HG02798 (cell line): ENCODE measurements around the gene RPS6KC1.
"Not testable (repeated sequence)": the region's sequence is repeated elsewhere in the genome, so short reads cannot be mapped to it uniquely, and the experiment has no call there.

ENCODE experiments used
- ATAC-seq: cut with Tn5 transposase; IDR thresholded peaks from one replicate; pipeline ENCODE4 v1.9.1; 2021; ENCODE audit warnings: mild to moderate bottlenecking; ENCODE audit not compliant: unreplicated experiment, poor library complexity

Gene RPS6KC1

GRCh38 chr1:213054733-213055591, 3.9 kb downstream of the RPS6KC1 start:
- no peak for ATAC-seq

GRCh38 chr1:213055767-213056166, 4.7 kb downstream of the RPS6KC1 start:
- ATAC-seq, result no peak

DNA sequence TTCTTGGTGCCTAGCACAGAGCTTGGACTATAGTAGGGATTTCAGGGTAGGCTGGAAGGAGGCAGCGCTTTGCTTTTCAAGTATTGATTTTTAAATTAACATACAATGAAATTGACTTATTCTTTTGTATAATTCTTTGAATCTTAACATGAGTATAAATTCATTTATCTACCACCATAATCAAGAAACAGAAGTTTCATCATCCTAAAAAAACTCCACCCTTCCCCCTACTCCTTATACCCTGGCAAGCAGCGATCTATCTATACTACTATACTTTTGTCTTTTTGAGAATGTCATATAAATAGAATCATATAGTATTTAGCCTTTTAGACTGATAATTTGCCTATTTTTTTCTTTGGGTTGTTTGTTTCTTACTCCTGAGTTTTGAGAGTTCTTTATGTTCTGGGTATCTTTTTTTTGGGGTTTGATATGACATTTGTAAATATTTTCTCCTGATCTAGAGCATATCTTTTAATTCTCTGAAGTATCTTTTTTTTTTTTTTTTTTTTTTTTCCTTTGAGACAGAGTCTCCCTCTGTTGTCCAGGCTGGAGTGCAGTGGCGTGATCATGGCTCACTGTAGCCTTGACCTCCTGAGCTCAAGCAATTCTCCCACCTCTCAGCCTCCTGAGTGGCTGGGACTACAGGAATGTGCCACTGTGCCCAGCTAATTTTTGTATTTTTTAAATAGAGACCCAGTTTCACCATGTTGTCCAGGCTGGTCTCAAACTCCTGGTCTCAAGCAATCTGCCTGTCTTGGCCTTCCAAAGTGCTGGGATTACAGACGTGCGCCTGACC, 6.4 kb downstream of the RPS6KC1 start:
- ATAC-seq, result no peak

- no peak for ATAC-seq
Observed at GRCh38 chr1:213060836-213061235, 9.8 kb downstream of the RPS6KC1 start.

DNA sequence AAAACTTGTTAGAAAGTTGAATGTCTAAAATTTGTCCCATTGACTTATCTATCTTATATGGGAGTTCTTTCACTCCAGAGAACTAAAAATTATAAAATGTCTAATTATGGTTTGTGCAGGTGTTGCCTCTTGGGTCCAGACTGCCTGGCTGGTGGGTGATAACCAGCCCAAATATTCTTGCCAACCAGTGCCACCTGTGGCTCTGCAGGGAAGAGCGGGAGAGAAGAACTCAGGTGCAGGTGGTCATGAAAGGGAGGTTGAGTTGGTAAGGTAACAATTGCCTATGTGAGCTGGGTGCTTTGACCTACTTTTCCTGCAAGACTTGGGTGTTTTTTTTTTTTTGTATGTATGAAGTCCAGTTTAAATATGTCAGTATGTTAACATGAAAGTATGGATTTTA, 10.2 kb downstream of the RPS6KC1 start:
- ATAC-seq, result no peak

GRCh38 chr1:213065800-213066199, 14.8 kb downstream of the RPS6KC1 start:
- no peak for ATAC-seq

DNA sequence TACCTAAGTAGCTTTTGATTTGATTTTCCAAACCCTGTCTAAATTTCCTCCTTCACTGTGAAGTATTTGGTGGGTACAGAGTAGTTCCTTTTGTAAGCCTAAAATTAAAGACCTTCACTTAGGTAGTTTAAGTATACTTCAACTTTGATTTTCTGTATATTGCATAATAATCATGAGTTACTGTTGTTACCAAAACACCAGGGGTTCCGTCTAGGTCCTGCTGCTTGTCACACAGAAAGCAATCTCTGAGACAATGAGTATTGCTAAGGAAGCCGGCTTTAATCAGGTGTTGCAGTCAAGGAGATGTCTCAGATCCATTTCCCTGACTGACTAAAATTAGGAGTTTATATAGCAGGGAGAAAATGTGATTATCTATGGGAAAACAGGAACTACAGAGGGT, 15.3 kb downstream of the RPS6KC1 start:
- no peak for ATAC-seq

DNA sequence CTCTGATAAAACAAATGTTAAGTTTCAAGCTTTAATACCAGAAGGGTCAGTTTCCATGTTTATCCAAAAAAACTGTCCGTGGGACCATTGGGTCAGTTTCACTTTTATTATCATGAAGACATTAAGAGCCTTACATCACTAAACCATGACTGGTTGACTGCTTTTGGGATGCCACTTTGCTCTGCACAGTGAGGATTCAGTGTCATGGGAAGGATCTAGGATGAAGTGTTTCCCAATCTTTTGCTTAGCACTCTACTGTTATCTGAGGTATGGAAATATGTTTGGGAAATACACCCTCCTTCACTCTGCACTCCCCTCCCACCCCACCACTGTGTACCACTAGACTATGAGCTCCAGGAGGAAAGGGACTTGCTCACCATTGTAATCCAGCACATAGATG, 16.3 kb downstream of the RPS6KC1 start:
- no peak for ATAC-seq

DNA sequence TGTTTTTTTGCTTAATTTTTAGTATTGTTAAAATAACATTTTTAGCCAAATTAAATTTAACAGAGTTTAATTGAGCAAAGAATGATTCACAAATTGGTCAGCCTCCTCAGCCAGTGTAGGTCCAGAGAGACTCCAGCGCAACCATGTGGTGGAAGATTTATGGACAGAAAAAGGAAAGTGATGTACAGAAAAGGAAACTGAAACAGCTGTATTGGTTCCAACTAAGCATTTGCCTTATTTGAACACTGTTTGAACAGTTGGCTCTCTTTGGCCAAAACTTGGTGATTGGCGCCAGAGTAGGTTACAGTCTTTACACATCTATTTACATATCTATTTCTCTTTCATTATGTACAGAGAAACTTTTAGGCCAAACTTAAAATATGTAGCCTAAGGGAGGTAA, 19.4 kb downstream of the RPS6KC1 start:
- ATAC-seq, result peak; percentile 93

DNA sequence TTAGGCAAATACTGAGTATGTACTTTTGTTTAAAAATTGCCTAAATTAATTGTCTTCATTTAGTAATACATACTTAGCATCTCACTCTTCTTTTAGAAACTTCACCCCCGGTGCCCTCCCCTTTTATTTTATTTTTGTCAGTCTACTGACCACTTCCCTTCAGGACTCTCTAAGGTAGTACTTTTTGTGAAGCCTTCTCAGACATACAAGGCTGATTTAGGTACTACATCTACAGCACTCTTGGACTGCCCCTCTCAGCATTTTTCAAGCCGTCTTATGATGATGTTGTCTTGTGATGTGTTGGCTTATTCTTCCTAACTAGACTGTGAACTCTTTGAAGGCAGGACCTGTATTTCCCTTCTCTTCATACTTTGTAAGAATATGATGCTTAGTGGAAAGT, 24.7 kb downstream of the RPS6KC1 start:
- ATAC-seq, result no peak

DNA sequence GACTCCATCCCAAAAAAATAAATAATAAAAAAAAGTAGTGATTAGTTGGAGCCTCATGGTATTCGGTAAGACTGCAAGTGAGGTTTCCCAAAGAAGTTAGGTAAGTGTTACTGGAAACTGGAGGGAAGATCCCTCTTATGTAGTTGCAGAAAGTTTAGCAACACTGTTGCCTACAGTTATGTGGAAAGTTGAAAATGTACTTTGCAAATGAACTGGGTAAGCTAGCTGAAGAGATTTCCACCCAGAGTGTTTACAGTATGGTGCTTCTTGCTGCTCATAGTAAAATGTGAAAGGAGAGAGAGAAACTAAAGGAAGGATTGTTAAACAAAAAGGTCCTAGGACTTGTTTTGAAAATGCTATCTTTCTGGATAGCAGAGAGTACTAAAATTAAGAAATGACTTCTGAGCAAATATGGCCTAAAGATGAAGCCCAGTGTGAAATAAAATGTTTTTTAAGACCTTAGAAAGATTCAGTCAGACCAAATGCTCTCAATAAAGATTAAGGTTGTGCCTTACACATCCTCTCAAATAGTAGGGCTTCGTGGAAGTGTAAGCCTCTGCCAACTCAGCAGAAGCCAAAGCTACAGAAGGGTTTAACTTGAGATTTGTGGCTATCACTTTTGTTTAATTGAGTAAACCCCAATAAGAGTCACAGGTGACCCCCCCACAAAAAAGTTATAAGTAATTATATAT, 31.5 kb downstream of the RPS6KC1 start:
- no peak for ATAC-seq

GRCh38 chr1:213083112-213083445, 32.0 kb downstream of the RPS6KC1 start:
- ATAC-seq, result no peak

DNA sequence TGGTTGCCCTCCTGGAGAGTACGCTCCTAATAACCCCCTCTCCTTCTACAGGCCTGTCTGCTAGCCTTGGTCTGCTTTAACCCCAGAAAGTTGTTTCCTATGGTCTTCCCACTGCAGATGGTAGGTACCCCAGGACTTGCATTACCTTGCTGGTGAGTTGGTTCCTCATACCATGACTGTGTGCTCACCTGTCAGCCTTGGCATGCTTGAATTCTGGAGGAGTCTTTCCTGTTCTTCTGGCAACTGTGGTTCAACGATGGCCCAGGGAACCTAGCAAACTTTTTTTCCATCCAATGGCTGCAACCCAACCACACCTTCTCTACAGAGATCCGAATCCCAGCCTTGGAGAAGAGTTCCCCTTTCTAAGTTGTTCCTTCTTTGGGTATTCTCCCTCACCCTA, 36.9 kb downstream of the RPS6KC1 start:
- no peak for ATAC-seq

DNA sequence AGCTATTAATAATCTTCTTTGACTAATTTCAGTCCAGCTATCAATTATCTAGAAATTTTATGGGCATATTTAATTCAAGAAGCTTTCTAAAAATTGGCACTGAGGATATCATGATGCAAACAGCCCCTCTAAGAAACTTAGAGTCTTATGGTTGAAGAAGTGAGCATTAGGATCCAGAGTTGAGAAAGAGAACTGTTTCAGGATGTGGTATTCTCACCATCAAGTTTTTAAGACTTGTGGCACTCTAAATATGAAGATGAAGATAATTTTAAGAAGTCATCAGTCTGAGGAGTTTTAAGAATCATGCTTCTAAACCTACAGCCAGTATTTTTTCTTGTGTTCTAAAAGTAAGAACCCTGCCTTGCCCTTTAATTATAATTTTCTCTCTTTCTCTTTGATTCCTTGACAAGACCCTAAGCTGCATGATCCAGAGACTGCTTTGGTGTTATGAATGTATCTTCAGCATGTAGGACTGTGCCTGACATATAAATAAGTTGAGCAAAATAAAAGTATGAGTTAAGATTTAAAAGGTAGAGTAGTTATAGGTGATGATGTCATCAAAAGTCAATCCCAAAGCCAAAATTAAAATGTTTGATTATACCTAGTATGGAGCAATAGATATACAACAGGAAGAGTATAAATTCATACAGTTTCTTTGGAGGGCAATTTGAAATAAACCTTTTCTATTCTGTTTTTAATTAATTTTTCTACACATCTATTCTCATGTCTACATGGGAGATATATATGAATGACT, 39.1 kb downstream of the RPS6KC1 start:
- no peak for ATAC-seq

GRCh38 chr1:213094446-213094845, 43.4 kb downstream of the RPS6KC1 start:
- ATAC-seq, result no peak

- no peak for ATAC-seq
Observed at GRCh38 chr1:213095467-213095866, 44.4 kb downstream of the RPS6KC1 start.

GRCh38 chr1:213099682-213100399, 48.8 kb downstream of the RPS6KC1 start:
- ATAC-seq, result no peak

GRCh38 chr1:213100565-213100964, 49.5 kb downstream of the RPS6KC1 start:
- not testable (repeated sequence) for ATAC-seq

GRCh38 chr1:213103377-213104306, 52.6 kb downstream of the RPS6KC1 start:
- peak; percentile 46 for ATAC-seq
